ENCODE data around the gene POR.

POR gene

GRCh38 chr7:75961218-75961617, 46.3 kb downstream of the POR start:
- no peak for DNase-seq
- TF ChIP-seq EZH2phosphoT487 (IDR thresholded peaks at IDR 0.05; ENCODE audit: low read length) (no peak), EZH2 (optimal IDR thresholded peaks at IDR 0.05; ENCODE audit: low read depth, low read length) (no peak), CTCF (IDR thresholded peaks at IDR 0.05; ENCODE audit: low read length) (no peak)
- H4K20me1 ChIP-seq (ENCODE audit: insufficient read depth, low read length), result no peaks in the 10 kb centered on the region
- H3F3A ChIP-seq (ENCODE audit: insufficient read depth, low read length), result no peaks in the 10 kb centered on the region
- no peaks in the 10 kb centered on the region for H3K79me2 ChIP-seq (ENCODE audit: low read length)
- H3K9ac ChIP-seq (ENCODE audit: low read length), result no peak overlapping the region
- no peaks in the 10 kb centered on the region for H3K9me2 ChIP-seq (replicated peaks; ENCODE audit: insufficient read depth, low read length)
- no peak overlapping the region for H3K4me2 ChIP-seq (ENCODE audit: low read depth, low read length)
- no peaks in the 10 kb centered on the region for H3K9me3 ChIP-seq (replicated peaks; ENCODE audit: insufficient read depth, low read length)
- H3K27ac ChIP-seq (ENCODE audit: low read length), result no peak overlapping the region
- no peaks in the 10 kb centered on the region for H3K36me3 ChIP-seq (replicated peaks; ENCODE audit: insufficient read depth, low read length)
- H2AFZ ChIP-seq (ENCODE audit: low read length), result no peak overlapping the region
- no peaks in the 10 kb centered on the region for H3K27me3 ChIP-seq (replicated peaks; ENCODE audit: insufficient read depth, low read length)
- no peaks in the 10 kb centered on the region for H3K4me1 ChIP-seq (ENCODE audit: low read length)
- H3K4me3 ChIP-seq (ENCODE audit: low read length), result no peak overlapping the region

GRCh38 chr7:75962607-75963380, 47.8 kb downstream of the POR start:
- Histone ChIP-seq H2AFZ (ENCODE audit: low read length) (no peak overlapping the region), H3K4me1 (ENCODE audit: low read length) (no peaks in the 10 kb centered on the region), H3K27ac (ENCODE audit: low read length) (no peak overlapping the region), H3K9ac (ENCODE audit: low read length) (no peak overlapping the region), H3K36me3 (replicated peaks; ENCODE audit: insufficient read depth, low read length) (no peaks in the 10 kb centered on the region), H3K79me2 (ENCODE audit: low read length) (no peaks in the 10 kb centered on the region), H3K4me3 (ENCODE audit: low read length) (no peak overlapping the region), H4K20me1 (ENCODE audit: insufficient read depth, low read length) (no peaks in the 10 kb centered on the region), H3K27me3 (replicated peaks; ENCODE audit: insufficient read depth, low read length) (no peaks in the 10 kb centered on the region), H3K9me3 (replicated peaks; ENCODE audit: insufficient read depth, low read length) (no peaks in the 10 kb centered on the region), H3K4me2 (ENCODE audit: low read depth, low read length) (no peak overlapping the region), H3K9me2 (replicated peaks; ENCODE audit: insufficient read depth, low read length) (no peaks in the 10 kb centered on the region), H3F3A (ENCODE audit: insufficient read depth, low read length) (no peaks in the 10 kb centered on the region)
- no peak for TF ChIP-seq EZH2phosphoT487 (IDR thresholded peaks at IDR 0.05; ENCODE audit: low read length)
- TF ChIP-seq CTCF (IDR thresholded peaks at IDR 0.05; ENCODE audit: low read length), result no peak
- TF ChIP-seq EZH2 (optimal IDR thresholded peaks at IDR 0.05; ENCODE audit: low read depth, low read length), result no peak
- DNase-seq, result no peak

GRCh38 chr7:75963381-75963995, 48.5 kb downstream of the POR start:
- no peaks in the 10 kb centered on the region for H4K20me1 ChIP-seq (ENCODE audit: insufficient read depth, low read length)
- H3K36me3 ChIP-seq (replicated peaks; ENCODE audit: insufficient read depth, low read length), result no peaks in the 10 kb centered on the region
- no peaks in the 10 kb centered on the region for H3K9me2 ChIP-seq (replicated peaks; ENCODE audit: insufficient read depth, low read length)
- no peak overlapping the region for H3K4me3 ChIP-seq (ENCODE audit: low read length)
- H3K9me3 ChIP-seq (replicated peaks; ENCODE audit: insufficient read depth, low read length), result no peaks in the 10 kb centered on the region
- no peaks in the 10 kb centered on the region for H3K79me2 ChIP-seq (ENCODE audit: low read length)
- DNase-seq, result no peak
- TF ChIP-seq EZH2 (optimal IDR thresholded peaks at IDR 0.05; ENCODE audit: low read depth, low read length), result no peak
- TF ChIP-seq CTCF (IDR thresholded peaks at IDR 0.05; ENCODE audit: low read length), result no peak
- no peak for TF ChIP-seq EZH2phosphoT487 (IDR thresholded peaks at IDR 0.05; ENCODE audit: low read length)
- H3K27me3 ChIP-seq (replicated peaks; ENCODE audit: insufficient read depth, low read length), result no peaks in the 10 kb centered on the region
- H2AFZ ChIP-seq (ENCODE audit: low read length), result no peak overlapping the region
- H3K9ac ChIP-seq (ENCODE audit: low read length), result no peak overlapping the region
- no peaks in the 10 kb centered on the region for H3F3A ChIP-seq (ENCODE audit: insufficient read depth, low read length)
- H3K4me1 ChIP-seq (ENCODE audit: low read length), result no peaks in the 10 kb centered on the region
- H3K4me2 ChIP-seq (ENCODE audit: low read depth, low read length), result no peak overlapping the region
- H3K27ac ChIP-seq (ENCODE audit: low read length), result no peak overlapping the region
